ENCODE data around the gene AFAP1L1. TPM values are rescaled to one million over a fixed set of nuclear protein-coding genes. Genes with fewer than 3 reads are reported as not detected.

AFAP1L1 gene
- polyA plus RNA-seq, 1 donor, result 9.6 TPM

DNA sequence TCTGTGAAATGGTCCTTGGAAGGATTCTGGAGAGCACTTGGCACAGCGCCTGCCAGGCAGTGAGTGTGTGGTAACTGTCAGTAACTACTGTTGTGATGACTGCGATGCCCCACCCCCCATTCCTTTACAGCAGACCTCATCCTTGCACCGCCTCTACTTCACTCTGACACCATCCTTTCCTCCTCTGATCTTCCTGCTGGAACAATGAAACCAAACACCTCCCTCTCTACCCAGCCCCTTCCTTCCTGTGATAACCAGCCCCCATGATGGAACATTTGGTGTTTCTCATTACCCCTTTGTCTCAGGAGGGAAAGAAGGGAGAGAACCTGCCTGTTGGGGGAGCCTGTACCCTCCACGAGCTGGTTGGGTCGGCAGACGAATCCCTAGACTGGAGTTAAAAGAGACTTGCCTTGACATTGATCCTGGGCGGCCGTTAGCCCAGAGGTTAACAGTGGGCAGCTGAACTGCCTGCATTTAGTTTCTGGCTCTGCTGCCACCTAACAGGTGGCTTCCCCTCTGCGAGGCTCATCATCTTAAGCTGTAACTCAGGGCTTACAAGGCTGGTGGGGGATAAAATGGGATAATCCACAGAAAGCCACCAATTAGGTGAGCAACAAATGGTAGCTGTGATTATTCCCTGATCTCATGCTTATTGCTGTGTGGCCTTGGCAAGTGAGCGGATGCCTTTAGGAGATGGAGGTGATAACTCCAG is 39.4 kb downstream of the AFAP1L1 start:
- no peak for DNase-seq
- Histone ChIP-seq H3K4me3 (ENCODE audit: low read length) (no peak overlapping the region), H3K27ac (ENCODE audit: low read length) (no peak overlapping the region), H3K27me3 (ENCODE audit: control insufficient read depth, insufficient read depth, low read length) (no peaks in the 10 kb centered on the region), H3K36me3 (ENCODE audit: control insufficient read depth, insufficient read depth, low read length) (no peaks in the 10 kb centered on the region), H3K4me1 (ENCODE audit: control insufficient read depth, insufficient read depth, low read length) (no peaks in the 10 kb centered on the region), H3K9me3 (ENCODE audit: control insufficient read depth, low read depth, low read length) (no peaks in the 10 kb centered on the region)
- no CpG with 5 or more reads among the region's 10 CpGs for WGBS (ENCODE audit: insufficient coverage, low lambda C conversion rate)

DNA sequence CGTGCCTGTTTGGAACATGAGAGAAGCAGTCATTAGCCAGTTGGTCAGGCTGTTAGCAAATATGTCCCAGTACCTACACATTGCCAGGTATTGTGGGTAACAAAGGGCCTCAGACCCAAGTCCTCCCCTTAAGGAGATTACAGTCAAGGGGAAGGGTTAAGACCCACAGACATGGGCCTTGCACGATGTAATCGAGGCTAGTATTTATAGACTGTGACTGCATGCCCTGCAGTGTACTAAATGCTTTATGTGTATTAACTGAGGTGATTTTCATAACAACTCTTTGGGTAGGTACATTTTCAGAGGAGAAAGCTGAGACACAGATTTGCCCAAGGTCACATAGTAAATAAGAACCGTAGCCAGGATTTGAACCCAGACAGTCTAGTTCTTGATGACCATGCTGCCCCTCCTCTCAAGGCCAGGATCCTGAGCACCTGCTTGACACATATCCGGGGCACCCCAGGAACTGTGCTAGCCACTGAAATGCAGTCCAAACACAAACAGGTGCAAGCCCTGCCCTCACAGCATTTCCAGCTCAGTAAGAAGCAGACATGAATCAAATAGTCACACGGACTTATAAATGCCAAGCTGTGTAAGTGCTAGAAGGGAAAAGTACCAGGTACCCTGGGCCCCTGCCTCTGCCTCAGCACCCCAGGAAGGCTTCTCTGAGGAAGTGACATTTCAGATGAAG is 41.6 kb downstream of the AFAP1L1 start:
- Histone ChIP-seq H3K27me3 (ENCODE audit: control insufficient read depth, insufficient read depth, low read length) (no peaks in the 10 kb centered on the region), H3K36me3 (ENCODE audit: control insufficient read depth, insufficient read depth, low read length) (no peaks in the 10 kb centered on the region), H3K9me3 (ENCODE audit: control insufficient read depth, low read depth, low read length) (no peaks in the 10 kb centered on the region), H3K4me1 (ENCODE audit: control insufficient read depth, insufficient read depth, low read length) (peaks cover 6% of the 10 kb centered on the region), H3K4me3 (ENCODE audit: low read length) (no peak overlapping the region), H3K27ac (ENCODE audit: low read length) (no peak overlapping the region)
- WGBS (ENCODE audit: insufficient coverage, low lambda C conversion rate), result no CpG with 5 or more reads among the region's 6 CpGs
- DNase-seq, result no peak

DNA sequence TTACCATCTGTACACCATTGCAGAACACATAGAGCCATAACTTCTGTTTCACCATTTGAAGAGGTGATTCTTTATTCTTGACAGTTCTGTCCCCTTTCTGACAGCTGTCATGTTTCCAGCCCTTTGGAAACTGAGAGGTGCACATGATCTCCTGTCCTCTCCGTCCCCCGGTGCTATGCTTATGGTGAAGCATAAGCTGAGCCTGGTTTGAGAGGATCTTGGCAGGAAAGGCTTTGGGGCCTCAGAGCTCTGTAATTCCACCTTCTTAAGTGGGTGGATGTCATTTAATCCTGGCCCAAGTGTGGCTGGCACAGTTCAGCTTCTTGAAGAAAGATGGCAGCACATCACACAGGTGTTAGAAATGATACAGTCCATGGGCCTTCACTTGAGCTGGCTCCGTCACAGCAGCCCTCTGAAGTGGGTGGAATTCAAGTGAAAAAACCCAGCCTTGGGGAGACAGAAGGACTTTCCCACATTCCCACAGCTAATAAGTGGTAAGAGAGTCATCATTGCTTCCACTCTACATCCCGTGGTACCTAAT is 43.0 kb downstream of the AFAP1L1 start:
- Histone ChIP-seq H3K4me1 (ENCODE audit: control insufficient read depth, insufficient read depth, low read length) (peaks cover 9% of the 10 kb centered on the region), H3K4me3 (ENCODE audit: low read length) (no peak overlapping the region), H3K36me3 (ENCODE audit: control insufficient read depth, insufficient read depth, low read length) (no peaks in the 10 kb centered on the region), H3K27ac (ENCODE audit: low read length) (no peak overlapping the region), H3K9me3 (ENCODE audit: control insufficient read depth, low read depth, low read length) (no peaks in the 10 kb centered on the region), H3K27me3 (ENCODE audit: control insufficient read depth, insufficient read depth, low read length) (no peaks in the 10 kb centered on the region)
- no peak for DNase-seq
- WGBS (ENCODE audit: insufficient coverage, low lambda C conversion rate), result no CpG with 5 or more reads among the region's 4 CpGs

DNA sequence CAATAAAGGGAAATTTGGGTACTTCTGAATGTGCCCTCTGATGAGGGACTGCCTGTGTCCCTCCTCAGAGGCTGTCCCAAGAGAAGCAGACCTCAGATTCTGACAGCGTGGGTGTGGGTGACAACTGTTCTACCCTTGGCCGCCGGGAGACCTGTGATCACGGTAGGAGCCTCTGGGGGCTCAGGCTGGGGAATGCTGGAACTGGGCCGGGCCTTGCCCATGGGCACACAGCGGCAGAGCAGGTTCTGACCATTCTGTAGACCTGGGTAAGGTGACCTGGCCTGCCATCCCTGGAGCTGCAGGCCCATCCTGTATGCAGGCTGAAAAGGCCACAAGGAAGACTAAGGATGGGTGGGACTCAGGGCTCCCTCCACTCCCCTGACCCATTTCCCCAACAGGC is 44.1 kb downstream of the AFAP1L1 start:
- WGBS (ENCODE audit: insufficient coverage, low lambda C conversion rate), result no CpG with 5 or more reads among the region's 6 CpGs
- no peak overlapping the region for H3K4me3 ChIP-seq (ENCODE audit: low read length)
- no peaks in the 10 kb centered on the region for H3K9me3 ChIP-seq (ENCODE audit: control insufficient read depth, low read depth, low read length)
- no peak for DNase-seq
- H3K36me3 ChIP-seq (ENCODE audit: control insufficient read depth, insufficient read depth, low read length), result no peaks in the 10 kb centered on the region
- H3K27me3 ChIP-seq (ENCODE audit: control insufficient read depth, insufficient read depth, low read length), result no peaks in the 10 kb centered on the region
- H3K27ac ChIP-seq (ENCODE audit: low read length), result no peak overlapping the region
- H3K4me1 ChIP-seq (ENCODE audit: control insufficient read depth, insufficient read depth, low read length), result peaks cover 20% of the 10 kb centered on the region

DNA sequence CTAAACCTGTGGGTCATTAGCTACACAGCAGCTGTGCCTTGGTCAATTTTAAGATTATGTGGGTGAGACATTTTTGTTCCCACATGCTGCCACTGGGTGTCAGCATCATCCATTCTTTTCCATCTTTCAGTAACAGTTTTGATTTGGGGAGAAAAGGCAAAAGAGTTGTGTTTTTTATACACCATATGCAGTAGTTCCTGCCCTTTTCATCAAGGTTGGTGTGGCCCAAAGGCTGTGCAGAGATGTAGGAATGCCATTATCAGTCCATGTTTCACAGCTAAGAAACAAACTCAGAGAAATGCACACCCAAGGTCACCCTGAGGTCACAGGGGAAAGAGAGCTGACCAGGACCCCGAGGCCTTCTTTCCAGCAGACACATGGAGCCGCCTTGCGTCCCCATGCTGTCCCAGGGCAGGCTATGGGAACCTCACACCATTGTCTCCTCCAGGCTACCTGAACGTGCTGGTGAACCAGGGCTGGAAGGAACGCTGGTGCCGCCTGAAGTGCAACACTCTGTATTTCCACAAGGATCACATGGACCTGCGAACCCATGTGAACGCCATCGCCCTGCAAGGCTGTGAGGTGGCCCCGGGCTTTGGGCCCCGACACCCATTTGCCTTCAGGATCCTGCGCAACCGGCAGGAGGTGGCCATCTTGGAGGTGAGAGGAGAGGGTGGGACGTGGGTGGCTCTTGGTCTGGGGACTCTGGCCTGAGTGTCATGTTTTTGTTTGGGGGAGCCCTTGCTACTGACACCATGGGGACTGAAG is 45.8 kb downstream of the AFAP1L1 start:
- H3K27me3 ChIP-seq (ENCODE audit: control insufficient read depth, insufficient read depth, low read length), result no peaks in the 10 kb centered on the region
- H3K4me1 ChIP-seq (ENCODE audit: control insufficient read depth, insufficient read depth, low read length), result peaks cover 35% of the 10 kb centered on the region
- WGBS (ENCODE audit: insufficient coverage, low lambda C conversion rate), result no CpG with 5 or more reads among the region's 14 CpGs
- peak; percentile 35 to 51 for DNase-seq
- no peak overlapping the region for H3K27ac ChIP-seq (ENCODE audit: low read length)
- no peak overlapping the region for H3K4me3 ChIP-seq (ENCODE audit: low read length)
- H3K36me3 ChIP-seq (ENCODE audit: control insufficient read depth, insufficient read depth, low read length), result no peaks in the 10 kb centered on the region
- H3K9me3 ChIP-seq (ENCODE audit: control insufficient read depth, low read depth, low read length), result no peaks in the 10 kb centered on the region

DNA sequence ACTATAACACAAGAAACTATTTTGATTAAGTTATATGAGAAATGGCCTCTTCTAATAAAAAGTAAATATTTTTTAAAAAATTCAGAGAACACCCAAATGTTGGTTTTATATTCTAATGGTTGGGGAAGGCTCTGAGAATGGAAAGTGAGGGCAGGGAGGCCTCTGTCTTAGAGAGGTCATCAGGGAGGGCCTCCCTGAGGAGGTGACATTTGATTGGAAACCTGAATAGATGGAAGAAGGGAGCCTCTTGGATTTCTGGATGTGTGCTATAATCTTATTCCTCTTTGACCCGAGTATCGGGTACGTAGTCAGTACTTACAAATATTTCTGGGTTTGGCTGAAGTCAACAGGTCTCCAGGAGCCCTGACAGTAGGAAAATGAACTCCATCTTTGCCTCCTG is 47.5 kb downstream of the AFAP1L1 start:
- Histone ChIP-seq H3K9me3 (ENCODE audit: control insufficient read depth, low read depth, low read length) (no peaks in the 10 kb centered on the region), H3K4me3 (ENCODE audit: low read length) (no peak overlapping the region), H3K27me3 (ENCODE audit: control insufficient read depth, insufficient read depth, low read length) (no peaks in the 10 kb centered on the region), H3K36me3 (ENCODE audit: control insufficient read depth, insufficient read depth, low read length) (no peaks in the 10 kb centered on the region), H3K27ac (ENCODE audit: low read length) (peak overlapping the region; percentile 79), H3K4me1 (ENCODE audit: control insufficient read depth, insufficient read depth, low read length) (peaks cover 50% of the 10 kb centered on the region)
- no CpG with 5 or more reads among the region's 3 CpGs for WGBS (ENCODE audit: insufficient coverage, low lambda C conversion rate)
- DNase-seq, result no peak

DNA sequence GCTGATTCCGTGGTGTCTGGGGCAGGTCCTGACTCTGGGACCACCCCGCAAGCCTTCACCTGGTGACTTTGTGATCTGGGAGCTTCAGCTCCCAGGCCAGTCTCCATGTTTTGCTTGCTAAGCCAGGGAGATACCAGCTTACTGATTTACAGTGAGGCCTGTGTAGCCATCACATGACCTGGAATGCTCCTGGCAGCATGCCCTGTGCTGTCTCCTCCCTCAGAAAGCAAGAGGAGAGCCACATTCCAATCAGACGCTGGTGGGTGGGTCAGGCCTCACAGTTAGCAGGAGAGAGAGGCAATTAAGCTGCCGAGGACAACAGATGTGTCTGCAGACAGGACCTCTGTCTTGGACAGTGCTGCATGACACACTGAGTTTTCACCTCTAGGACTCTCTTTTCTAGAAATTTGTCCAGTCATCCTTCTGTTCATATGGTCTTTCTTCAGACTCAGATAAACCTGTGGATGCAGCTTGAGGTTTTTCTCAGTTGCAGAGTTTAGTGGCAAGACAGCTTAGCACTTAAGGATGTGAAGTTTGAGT is 49.2 kb downstream of the AFAP1L1 start:
- peak; percentile 98 to 99 for DNase-seq
- H3K27ac ChIP-seq (ENCODE audit: low read length), result peak overlapping the region; percentile 79
- H3K4me3 ChIP-seq (ENCODE audit: low read length), result no peak overlapping the region
- peaks cover 66% of the 10 kb centered on the region for H3K4me1 ChIP-seq (ENCODE audit: control insufficient read depth, insufficient read depth, low read length)
- no peaks in the 10 kb centered on the region for H3K9me3 ChIP-seq (ENCODE audit: control insufficient read depth, low read depth, low read length)
- no CpG with 5 or more reads among the region's 4 CpGs for WGBS (ENCODE audit: insufficient coverage, low lambda C conversion rate)
- H3K27me3 ChIP-seq (ENCODE audit: control insufficient read depth, insufficient read depth, low read length), result no peaks in the 10 kb centered on the region
- no peaks in the 10 kb centered on the region for H3K36me3 ChIP-seq (ENCODE audit: control insufficient read depth, insufficient read depth, low read length)

DNA sequence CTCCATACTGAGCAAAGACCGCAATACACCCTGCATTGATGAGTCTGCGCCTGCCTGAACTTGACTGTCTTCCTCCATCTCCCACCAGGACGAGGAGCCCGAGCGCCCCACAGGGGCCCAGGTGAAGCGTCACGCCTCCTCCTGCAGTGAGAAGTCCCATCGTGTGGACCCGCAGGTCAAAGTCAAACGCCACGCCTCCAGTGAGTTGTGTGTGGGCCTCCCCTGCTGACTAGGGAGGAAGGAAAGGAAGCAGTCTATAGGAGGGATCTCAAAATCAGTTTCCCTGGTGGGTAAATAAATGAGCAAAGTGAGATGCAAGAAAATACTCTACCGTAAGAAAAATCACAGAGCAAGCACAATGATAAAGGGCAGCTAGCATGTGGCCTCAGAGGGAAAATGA is 50.9 kb downstream of the AFAP1L1 start:
- no CpG with 5 or more reads among the region's 12 CpGs for WGBS (ENCODE audit: insufficient coverage, low lambda C conversion rate)
- peak overlapping the region; percentile 79 for H3K27ac ChIP-seq (ENCODE audit: low read length)

DNA sequence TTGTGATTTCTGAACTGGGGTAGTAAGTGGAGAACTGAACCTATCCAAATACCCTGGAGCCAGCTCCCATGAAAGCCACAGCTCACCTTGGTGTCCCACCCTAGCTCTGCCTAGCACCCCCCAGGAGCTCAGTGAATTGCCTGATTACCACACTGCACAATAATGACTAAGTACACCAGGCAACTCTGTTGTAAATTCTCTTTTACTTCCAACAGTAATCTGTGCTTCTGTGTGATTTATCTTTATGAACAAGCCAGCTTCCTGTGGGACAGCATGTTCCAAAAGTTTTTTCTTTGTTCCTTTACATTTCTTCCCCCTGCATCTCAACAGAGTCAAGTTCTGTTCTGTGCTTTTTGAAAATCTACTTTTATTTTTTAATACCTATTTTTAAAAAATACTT is 51.6 kb downstream of the AFAP1L1 start:
- Histone ChIP-seq H3K4me3 (ENCODE audit: low read length) (no peak overlapping the region), H3K4me1 (ENCODE audit: control insufficient read depth, insufficient read depth, low read length) (peaks cover 61% of the 10 kb centered on the region), H3K27ac (ENCODE audit: low read length) (peak overlapping the region; percentile 79), H3K27me3 (ENCODE audit: control insufficient read depth, insufficient read depth, low read length) (no peaks in the 10 kb centered on the region), H3K36me3 (ENCODE audit: control insufficient read depth, insufficient read depth, low read length) (no peaks in the 10 kb centered on the region), H3K9me3 (ENCODE audit: control insufficient read depth, low read depth, low read length) (no peaks in the 10 kb centered on the region)
- DNase-seq, result peak; percentile 52 to 79

More for the DNA sequence above, 50.9 kb downstream of the AFAP1L1 start:
- H3K4me1 ChIP-seq (ENCODE audit: control insufficient read depth, insufficient read depth, low read length), result peaks cover 64% of the 10 kb centered on the region
- DNase-seq, result peak; percentile 96 to 98
- H3K9me3 ChIP-seq (ENCODE audit: control insufficient read depth, low read depth, low read length), result no peaks in the 10 kb centered on the region
- H3K36me3 ChIP-seq (ENCODE audit: control insufficient read depth, insufficient read depth, low read length), result no peaks in the 10 kb centered on the region
- H3K4me3 ChIP-seq (ENCODE audit: low read length), result no peak overlapping the region
- no peaks in the 10 kb centered on the region for H3K27me3 ChIP-seq (ENCODE audit: control insufficient read depth, insufficient read depth, low read length)

DNA sequence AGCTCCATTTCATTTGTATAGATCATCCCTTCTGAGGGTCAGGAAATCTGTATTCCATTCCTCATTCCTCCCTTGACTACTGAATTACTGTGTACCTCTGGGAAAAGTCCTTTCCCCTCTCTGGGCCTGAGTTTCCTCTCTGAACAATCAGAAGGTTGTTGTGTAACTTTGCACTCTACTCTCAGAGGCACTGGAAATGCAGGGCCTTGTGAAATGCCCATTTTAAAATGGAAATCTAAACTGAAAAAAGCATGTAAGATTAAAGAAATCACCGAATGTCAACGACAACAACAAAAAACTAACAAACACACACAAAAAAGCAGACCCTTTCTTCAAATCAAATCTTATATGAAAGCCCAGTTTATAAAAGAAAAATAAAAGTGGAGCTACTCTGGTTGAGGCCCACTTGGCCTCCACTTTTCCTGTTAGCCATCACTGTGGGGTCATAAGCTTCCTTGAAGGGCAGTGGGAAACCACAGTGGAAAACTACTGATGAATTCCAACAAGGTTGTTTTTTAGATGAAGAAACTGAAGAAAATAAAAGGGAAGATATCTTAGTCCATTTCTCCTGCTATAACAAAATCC is 52.1 kb downstream of the AFAP1L1 start:
- DNase-seq, result peak in 1 of 2 donors; percentile 72
- 80% methylated on average over 2 of the region's 2 CpGs for WGBS (ENCODE audit: insufficient coverage, low lambda C conversion rate)
- Histone ChIP-seq H3K4me1 (ENCODE audit: control insufficient read depth, insufficient read depth, low read length) (peaks cover 61% of the 10 kb centered on the region), H3K36me3 (ENCODE audit: control insufficient read depth, insufficient read depth, low read length) (no peaks in the 10 kb centered on the region), H3K27ac (ENCODE audit: low read length) (peak overlapping the region; percentile 79), H3K9me3 (ENCODE audit: control insufficient read depth, low read depth, low read length) (no peaks in the 10 kb centered on the region), H3K4me3 (ENCODE audit: low read length) (no peak overlapping the region), H3K27me3 (ENCODE audit: control insufficient read depth, insufficient read depth, low read length) (no peaks in the 10 kb centered on the region)
